Nephron progenitor cell (in vitro differentiated cells): ENCODE data around the gene CARD19.

ENCODE experiments used
- DNase-seq: peaks from one replicate; pipeline ENCODE4 v3.0.0; 2021
- H3K27ac Mint-ChIP-seq: 2 replicates; pipeline ENCODE4 v1.8.0; 2021; ENCODE audit warnings: mild to moderate bottlenecking, moderate library complexity, mixed read lengths
- H3K27me3 Mint-ChIP-seq: 2 replicates; pipeline ENCODE4 v1.8.0; 2021; ENCODE audit warnings: mild to moderate bottlenecking, low read depth, mixed read lengths; ENCODE audit not compliant: poor library complexity
- H3K36me3 Mint-ChIP-seq: 2 replicates; pipeline ENCODE4 v1.8.0; 2021; ENCODE audit warnings: low read depth, mixed read lengths
- H3K4me1 Mint-ChIP-seq: 2 replicates; pipeline ENCODE4 v1.8.0; 2021; ENCODE audit warnings: mixed read lengths
- H3K4me3 Mint-ChIP-seq: 2 replicates; pipeline ENCODE4 v1.8.0; 2021; ENCODE audit warnings: mild to moderate bottlenecking, moderate library complexity, mixed read lengths
- H3K9me3 Mint-ChIP-seq: 2 replicates; pipeline ENCODE4 v1.8.0; 2021; ENCODE audit warnings: mild to moderate bottlenecking, moderate library complexity, mixed read lengths
- TF ChIP-seq, protein P1 (sequence below): fragments of 200-600 bp; sonication (generic); IDR thresholded peaks from 2 replicates; pipeline ENCODE4 v1.5.0; 2021; ENCODE audit warnings: antibody characterized with exemption

CARD19 gene

DNA sequence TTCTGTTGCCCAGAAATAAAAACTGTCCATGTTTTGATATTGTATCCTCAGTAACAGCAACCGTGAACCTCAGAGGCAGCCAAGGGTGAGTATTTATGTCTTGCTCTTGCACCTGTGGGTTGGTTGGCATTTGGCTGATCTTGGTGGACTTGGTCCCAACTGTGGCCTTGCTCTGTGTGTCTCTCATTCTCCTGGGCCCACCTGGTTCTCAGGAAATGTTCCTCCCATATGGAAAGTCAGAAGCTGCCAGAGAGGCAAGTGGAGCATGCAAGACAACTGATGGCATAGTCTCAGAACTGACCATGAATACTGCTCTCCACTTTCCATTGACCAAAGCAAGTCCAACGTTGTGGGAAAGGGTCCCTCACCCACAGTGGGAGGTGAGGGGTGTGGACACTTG lies 51.6 kb downstream of the CARD19 start:
- Mint-ChIP-seq H3K4me1 (peaks cover 9% of the 10 kb centered on the region), H3K36me3 (no peaks in the 10 kb centered on the region), H3K27ac (no peak overlapping the region), H3K27me3 (peaks cover 12% of the 10 kb centered on the region), H3K9me3 (peaks cover 11% of the 10 kb centered on the region), H3K4me3 (no peak overlapping the region)
- TF ChIP-seq, protein P1, sequence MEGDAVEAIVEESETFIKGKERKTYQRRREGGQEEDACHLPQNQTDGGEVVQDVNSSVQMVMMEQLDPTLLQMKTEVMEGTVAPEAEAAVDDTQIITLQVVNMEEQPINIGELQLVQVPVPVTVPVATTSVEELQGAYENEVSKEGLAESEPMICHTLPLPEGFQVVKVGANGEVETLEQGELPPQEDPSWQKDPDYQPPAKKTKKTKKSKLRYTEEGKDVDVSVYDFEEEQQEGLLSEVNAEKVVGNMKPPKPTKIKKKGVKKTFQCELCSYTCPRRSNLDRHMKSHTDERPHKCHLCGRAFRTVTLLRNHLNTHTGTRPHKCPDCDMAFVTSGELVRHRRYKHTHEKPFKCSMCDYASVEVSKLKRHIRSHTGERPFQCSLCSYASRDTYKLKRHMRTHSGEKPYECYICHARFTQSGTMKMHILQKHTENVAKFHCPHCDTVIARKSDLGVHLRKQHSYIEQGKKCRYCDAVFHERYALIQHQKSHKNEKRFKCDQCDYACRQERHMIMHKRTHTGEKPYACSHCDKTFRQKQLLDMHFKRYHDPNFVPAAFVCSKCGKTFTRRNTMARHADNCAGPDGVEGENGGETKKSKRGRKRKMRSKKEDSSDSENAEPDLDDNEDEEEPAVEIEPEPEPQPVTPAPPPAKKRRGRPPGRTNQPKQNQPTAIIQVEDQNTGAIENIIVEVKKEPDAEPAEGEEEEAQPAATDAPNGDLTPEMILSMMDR, result no peak
- no peak for DNase-seq

DNA sequence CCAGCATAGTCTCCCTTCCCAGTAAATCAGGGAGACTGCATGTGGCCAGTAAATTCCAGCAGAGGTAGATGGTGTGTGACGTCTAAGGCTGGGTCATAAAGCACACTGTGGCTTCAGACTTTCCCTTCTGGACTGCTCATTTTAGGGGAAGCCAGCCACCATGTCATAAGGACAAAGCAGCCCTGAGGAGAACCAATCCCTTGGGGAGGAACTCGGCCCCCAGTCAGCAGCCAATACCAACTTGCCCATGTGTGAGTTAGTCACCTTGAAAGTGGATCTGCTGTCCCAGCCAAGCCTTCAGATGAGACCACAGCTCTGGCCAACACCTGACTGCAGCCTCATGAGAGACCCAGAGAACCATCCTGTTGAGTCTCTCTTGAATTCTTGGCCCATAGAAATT lies 52.7 kb downstream of the CARD19 start:
- DNase-seq, result no peak
- peaks cover 7% of the 10 kb centered on the region for H3K27me3 Mint-ChIP-seq
- H3K4me1 Mint-ChIP-seq, result peaks cover 9% of the 10 kb centered on the region
- peaks cover 11% of the 10 kb centered on the region for H3K9me3 Mint-ChIP-seq
- TF ChIP-seq, protein P1, result no peak
- H3K27ac Mint-ChIP-seq, result no peak overlapping the region
- no peak overlapping the region for H3K4me3 Mint-ChIP-seq
- no peaks in the 10 kb centered on the region for H3K36me3 Mint-ChIP-seq

DNA sequence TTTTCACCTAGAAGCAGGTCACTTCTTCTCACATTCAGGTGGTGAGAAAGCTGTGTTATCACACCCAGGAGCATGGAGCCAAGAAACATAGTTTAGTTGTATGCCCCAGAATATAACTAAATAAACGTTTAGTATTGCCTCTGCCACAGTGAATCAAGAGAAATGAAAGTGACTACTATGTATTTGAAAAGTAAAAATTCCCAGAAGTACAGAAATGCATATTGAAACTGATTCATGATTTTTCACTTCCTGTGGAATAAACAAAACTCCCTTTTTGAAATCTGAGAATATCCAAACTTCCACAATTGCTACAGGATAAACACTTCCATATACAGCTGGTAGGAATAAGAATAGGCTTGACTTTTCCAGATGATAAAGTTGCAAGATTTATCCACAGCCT lies 53.3 kb downstream of the CARD19 start:
- Mint-ChIP-seq H3K9me3 (peaks cover 11% of the 10 kb centered on the region), H3K36me3 (no peaks in the 10 kb centered on the region), H3K4me1 (peaks cover 7% of the 10 kb centered on the region), H3K27me3 (peaks cover 7% of the 10 kb centered on the region), H3K4me3 (no peak overlapping the region), H3K27ac (no peak overlapping the region)
- TF ChIP-seq, protein P1, result no peak
- DNase-seq, result no peak

DNA sequence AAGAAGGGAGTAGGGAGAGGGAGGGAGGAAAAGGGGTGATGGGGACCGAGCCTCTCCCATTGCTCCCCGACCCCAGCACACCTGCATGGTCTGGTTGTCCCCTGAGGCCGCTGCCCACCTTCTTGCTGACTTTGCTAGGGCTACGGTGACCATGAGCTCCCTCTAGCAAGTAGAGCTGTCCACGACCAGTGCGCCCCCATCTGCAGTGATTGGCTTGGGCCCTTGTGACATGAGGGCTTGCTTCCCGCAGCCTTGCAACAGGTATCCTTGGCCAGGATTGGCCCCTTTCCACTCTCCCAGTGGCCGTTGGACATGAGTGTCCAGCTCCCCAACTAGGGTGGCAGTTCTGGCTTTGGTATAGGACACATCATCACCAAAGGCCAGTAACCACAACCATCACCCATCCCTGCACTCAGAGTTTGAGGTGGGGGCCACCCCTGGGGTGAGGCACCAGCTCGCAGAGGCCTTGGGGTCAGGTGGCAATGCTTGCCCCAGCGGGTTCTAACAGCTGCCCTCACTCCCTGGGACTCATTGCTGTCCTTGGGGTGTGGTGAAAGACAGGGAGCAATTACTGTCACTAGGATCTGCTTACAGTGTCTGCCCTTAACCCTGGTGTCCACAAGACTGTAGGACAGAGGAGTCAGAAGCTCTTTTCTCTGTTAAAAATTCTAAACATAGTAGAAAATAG lies 55.2 kb downstream of the CARD19 start:
- TF ChIP-seq, protein P1, result no peak
- no peak overlapping the region for H3K4me3 Mint-ChIP-seq
- H3K4me1 Mint-ChIP-seq, result peaks cover 21% of the 10 kb centered on the region
- H3K9me3 Mint-ChIP-seq, result peaks cover 11% of the 10 kb centered on the region
- H3K27ac Mint-ChIP-seq, result no peak overlapping the region
- H3K36me3 Mint-ChIP-seq, result no peaks in the 10 kb centered on the region
- DNase-seq, result no peak
- H3K27me3 Mint-ChIP-seq, result peaks cover 7% of the 10 kb centered on the region

DNA sequence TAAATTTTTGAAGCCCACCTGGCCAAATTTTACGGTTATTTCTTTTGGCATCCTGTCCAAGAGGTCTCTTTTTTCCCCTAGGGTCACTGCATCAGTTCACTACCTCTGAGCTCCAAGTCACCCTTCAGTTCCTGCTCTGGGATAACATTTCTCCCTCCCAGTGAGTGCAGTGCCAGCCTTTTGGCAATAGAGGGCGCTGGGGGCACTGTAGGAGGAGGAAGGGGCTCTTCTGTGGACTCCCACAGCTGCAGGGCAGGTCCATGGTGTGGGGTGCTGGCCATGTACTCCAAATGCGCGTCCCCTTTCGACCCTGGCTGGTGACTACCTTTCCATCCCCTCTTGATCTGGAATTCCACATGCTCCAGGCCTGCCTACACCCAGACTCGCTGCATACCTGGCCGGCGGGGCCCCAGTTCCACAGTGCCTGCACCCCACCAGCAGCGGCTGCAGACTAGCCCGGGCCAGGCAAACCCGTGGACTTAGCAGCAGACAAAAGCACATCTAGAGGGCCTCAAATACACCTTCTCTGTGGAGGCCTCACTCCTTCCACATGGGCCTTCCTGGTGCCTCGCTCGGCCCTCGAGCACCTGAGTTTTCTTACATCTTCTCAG lies 58.4 kb downstream of the CARD19 start:
- H3K36me3 Mint-ChIP-seq, result no peaks in the 10 kb centered on the region
- peaks cover 1% of the 10 kb centered on the region for H3K9me3 Mint-ChIP-seq
- no peak overlapping the region for H3K27ac Mint-ChIP-seq
- TF ChIP-seq, protein P1, result peak; percentile 74
- peaks cover 6% of the 10 kb centered on the region for H3K27me3 Mint-ChIP-seq
- peak; percentile 73 for DNase-seq
- H3K4me1 Mint-ChIP-seq, result peaks cover 21% of the 10 kb centered on the region
- no peak overlapping the region for H3K4me3 Mint-ChIP-seq
